ENCODE measurements around the gene KCTD10.

- TF ChIP-seq, protein P1, sequence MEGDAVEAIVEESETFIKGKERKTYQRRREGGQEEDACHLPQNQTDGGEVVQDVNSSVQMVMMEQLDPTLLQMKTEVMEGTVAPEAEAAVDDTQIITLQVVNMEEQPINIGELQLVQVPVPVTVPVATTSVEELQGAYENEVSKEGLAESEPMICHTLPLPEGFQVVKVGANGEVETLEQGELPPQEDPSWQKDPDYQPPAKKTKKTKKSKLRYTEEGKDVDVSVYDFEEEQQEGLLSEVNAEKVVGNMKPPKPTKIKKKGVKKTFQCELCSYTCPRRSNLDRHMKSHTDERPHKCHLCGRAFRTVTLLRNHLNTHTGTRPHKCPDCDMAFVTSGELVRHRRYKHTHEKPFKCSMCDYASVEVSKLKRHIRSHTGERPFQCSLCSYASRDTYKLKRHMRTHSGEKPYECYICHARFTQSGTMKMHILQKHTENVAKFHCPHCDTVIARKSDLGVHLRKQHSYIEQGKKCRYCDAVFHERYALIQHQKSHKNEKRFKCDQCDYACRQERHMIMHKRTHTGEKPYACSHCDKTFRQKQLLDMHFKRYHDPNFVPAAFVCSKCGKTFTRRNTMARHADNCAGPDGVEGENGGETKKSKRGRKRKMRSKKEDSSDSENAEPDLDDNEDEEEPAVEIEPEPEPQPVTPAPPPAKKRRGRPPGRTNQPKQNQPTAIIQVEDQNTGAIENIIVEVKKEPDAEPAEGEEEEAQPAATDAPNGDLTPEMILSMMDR (IDR thresholded peaks at IDR 0.05) = no peak
- TF ChIP-seq POLR2A (IDR thresholded peaks at IDR 0.05) (no peak), EP300 (IDR thresholded peaks at IDR 0.05) (no peak)
Measured at GRCh38 chr12:109435428-109436187, 41.5 kb downstream of the KCTD10 start.
